Esophagus (tissue), 2 donors: ENCODE data around the gene FGGY. TPM values are rescaled to one million over a fixed set of nuclear protein-coding genes. Genes with fewer than 3 reads are reported as not detected.
"Not testable (repeated sequence)": the region's sequence is repeated elsewhere in the genome, so short reads cannot be mapped to it uniquely, and the experiment has no call there.

ENCODE experiments used
- H3K27ac ChIP-seq, 2 donors: one replicate each; pipeline ENCODE4 v1.5.1; 2013; ENCODE audit warnings: low read depth in 2 of 2, mild to moderate bottlenecking in 2 of 2, inconsistent platforms in 1 of 2, low read length in 1 of 2, moderate library complexity in 1 of 2
- H3K27me3 ChIP-seq, 2 donors: one replicate each; pipeline ENCODE4 v1.6.1; 2013; ENCODE audit warnings: low read length in 2 of 2, control low read depth in 1 of 2, mild to moderate bottlenecking in 1 of 2; ENCODE audit not compliant: insufficient read depth in 2 of 2, control insufficient read depth in 1 of 2
- H3K36me3 ChIP-seq, 2 donors: one replicate each; pipeline ENCODE4 v1.6.1; 2013; ENCODE audit warnings: low read length in 1 of 2; ENCODE audit not compliant: control insufficient read depth in 2 of 2, insufficient read depth in 2 of 2
- H3K4me1 ChIP-seq, 2 donors: one replicate each; pipeline ENCODE4 v1.6.1; 2013; ENCODE audit warnings: low read length in 1 of 2; ENCODE audit not compliant: control insufficient read depth in 2 of 2, insufficient read depth in 2 of 2
- H3K4me3 ChIP-seq, 2 donors: one replicate each; pipeline ENCODE4 v1.5.1; 2013; ENCODE audit warnings: low read length in 2 of 2, mild to moderate bottlenecking in 2 of 2, low read depth in 1 of 2, moderate library complexity in 1 of 2
- H3K9me3 ChIP-seq, 2 donors: one replicate each; pipeline ENCODE4 v1.6.1; 2013; ENCODE audit warnings: mild to moderate bottlenecking in 2 of 2, low read depth in 1 of 2, low read length in 1 of 2, moderate library complexity in 1 of 2; ENCODE audit not compliant: control insufficient read depth in 2 of 2, insufficient read depth in 1 of 2
- WGBS, 2 donors: extraction: QIAGEN DNeasy Blood & Tissue Kit; methylation state at CpG; one replicate each; pipeline ENCODE4 v1.1.7; 2013; 5-methylcytosine and 5-hydroxymethylcytosine counted together
- polyA plus RNA-seq, 2 donors: library from polyadenylated mRNA; stranded (reverse); fragments of 200-250 nt; gene quantifications; one replicate each; pipeline ENCODE4 v1.2.3, GENCODE V29; 2013
- donor health status: healthy with polysubstance abuse.
- donor health status: Bipolar disorder and iron deficiency.

FGGY gene
- polyA plus RNA-seq, 2 donors: 2.4 to 4.4 TPM

DNA sequence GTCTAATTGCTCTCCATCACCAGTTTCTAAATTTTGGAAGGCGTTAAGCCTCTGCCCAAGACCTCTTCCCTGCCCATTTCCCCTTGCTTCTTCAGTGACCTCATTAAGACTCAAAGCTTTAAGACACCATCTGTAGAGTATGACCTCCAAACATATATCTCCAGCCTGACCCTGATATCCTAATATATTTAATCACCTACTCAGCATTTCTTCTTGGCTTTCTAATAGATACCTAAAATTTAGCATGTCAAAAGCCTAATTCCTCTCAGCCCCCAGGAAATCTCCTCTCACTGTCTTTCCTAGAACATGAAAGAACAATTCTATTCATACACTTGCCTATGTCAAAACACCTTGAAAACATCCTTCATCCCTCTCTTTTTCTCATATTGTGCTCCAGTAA, 282.3 kb downstream of the FGGY start:
- 95 to 100% methylated on average over 1 of the region's 1 CpG for WGBS, 2 donors
- Histone ChIP-seq H3K9me3 (no peaks in the 10 kb centered on the region), H3K4me1 (no peaks in the 10 kb centered on the region), H3K36me3 (no peaks in the 10 kb centered on the region), H3K4me3 (no peak overlapping the region), H3K27ac (no peak overlapping the region), H3K27me3 (no peaks in the 10 kb centered on the region)

DNA sequence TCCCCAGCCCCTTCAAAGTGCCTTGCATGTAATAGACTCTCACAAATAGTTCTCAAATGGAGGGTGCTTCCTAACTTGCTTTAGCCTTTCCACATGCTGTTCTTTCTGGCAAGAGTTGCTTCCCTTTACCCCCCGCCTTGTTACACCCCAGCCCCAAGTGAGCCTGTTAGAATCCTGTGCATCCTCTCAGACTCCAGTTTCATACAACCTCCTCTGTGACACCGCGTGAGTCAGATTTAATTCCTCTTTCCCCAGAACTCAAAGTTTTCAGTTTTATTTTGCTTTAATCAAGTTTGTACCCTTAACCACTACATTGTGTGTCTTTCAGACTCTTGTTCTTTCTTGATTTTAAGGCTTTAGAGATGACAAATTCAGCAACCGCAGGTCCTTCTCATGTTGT, 283.4 kb downstream of the FGGY start:
- WGBS, 2 donors: 90 to 93% methylated on average over 4 of the region's 4 CpGs
- Histone ChIP-seq H3K27me3 (no peaks in the 10 kb centered on the region), H3K36me3 (no peaks in the 10 kb centered on the region), H3K4me3 (no peak overlapping the region), H3K4me1 (no peaks in the 10 kb centered on the region), H3K27ac (no peak overlapping the region), H3K9me3 (no peaks in the 10 kb centered on the region)

DNA sequence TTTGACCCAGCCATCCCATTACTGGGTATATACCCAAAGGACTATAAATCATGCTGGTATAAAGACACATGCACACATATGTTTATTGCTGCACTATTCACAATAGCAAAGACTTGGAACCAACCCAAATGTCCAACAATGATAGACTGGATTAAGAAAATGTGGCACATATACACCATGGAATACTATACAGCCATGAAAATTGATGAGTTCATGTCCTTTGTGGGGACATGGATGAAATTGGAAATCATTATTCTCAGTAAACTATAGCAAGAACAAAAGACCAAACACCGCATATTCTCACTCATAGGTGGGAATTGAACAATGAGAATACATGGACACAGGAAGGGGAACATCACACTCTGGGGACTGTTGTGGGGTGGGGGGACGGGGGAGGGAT, 295.5 kb downstream of the FGGY start:
- 93% methylated on average over 2 of the region's 2 CpGs for WGBS, 2 donors

DNA sequence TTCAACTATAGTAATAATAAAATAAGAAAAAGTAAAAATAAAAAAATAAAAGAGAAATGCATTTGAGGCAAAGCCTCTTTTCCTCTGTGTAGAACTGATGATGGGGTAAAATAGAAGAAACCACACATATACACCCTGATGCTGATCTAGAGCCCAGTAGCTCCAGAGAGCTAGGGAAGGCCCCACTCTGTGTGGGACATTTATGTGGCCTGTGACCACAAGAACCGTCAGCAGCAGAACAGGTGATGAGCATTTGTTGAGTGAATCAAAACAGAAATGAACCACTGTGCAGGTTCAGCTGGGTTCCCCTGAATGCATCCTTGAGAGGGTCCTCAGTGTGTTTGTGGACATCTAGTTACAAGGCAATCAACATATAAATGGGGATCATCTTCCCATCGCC, 296.0 kb downstream of the FGGY start:
- peaks cover 0 to 3% of the 10 kb centered on the region in 2 donors for H3K4me1 ChIP-seq
- H3K4me3 ChIP-seq: no peak overlapping the region
- 90 to 94% methylated on average over 2 of the region's 2 CpGs for whole genome bisulfite sequencing, 2 donors
- no peaks in the 10 kb centered on the region for H3K9me3 ChIP-seq
- H3K36me3 ChIP-seq: no peaks in the 10 kb centered on the region
- H3K27ac ChIP-seq: no peak overlapping the region
- H3K27me3 ChIP-seq: no peaks in the 10 kb centered on the region

More for the DNA sequence above, 295.5 kb downstream of the FGGY start:
- H3K4me3 ChIP-seq, H3K27ac ChIP-seq, H3K36me3 ChIP-seq, H3K9me3 ChIP-seq, H3K4me1 ChIP-seq, H3K27me3 ChIP-seq: not testable (repeated sequence)

DNA sequence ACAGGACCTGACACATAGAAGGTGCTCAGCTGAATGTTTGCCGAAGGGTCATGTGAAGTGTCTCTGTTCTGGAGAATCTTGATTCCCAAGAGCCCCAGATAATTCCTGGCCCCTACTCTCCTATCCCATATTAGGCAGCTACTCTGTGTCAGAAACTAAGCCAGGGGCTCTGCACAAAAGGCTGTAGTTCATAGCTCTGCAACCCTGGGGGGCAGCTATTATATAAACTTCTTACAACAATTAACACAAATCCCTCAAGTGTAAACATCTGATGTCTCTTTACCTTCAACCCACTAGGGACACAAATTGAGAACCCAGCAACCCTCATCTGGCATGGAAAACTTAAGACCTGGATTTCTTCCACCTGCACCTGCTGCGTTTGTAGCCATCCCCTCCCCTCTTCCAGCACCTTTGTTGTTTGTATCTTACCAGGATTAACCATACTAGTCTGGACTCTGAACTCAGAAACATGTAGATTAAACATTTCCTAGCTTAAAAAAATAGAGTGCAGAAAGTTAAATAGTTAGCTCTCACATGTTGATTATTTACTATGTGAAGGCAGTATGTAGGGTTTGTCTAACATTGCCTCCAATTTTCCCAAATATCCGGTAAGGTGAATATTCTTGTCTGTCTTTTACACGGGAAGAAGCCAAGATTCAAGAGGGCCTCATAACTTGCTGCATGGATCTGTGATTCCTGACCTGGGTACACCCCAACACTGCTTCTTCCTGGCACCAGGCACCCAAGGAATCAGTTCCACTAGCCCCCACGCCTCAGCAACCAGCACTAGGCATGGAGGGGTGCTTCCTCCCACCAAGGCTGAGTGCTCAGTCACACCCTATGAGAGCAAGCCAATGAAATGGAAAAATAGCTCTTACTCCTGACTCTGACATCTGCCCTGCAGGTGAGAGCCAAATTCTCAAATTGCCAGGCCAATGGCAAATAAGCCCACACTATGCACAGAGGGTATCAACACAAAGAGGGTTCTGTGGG, 297.2 kb downstream of the FGGY start:
- H3K27me3 ChIP-seq: no peaks in the 10 kb centered on the region
- no peak overlapping the region for H3K27ac ChIP-seq
- WGBS, 2 donors: 62 to 80% methylated on average over 5 of the region's 5 CpGs
- no peaks in the 10 kb centered on the region for H3K36me3 ChIP-seq
- no peak overlapping the region for H3K4me3 ChIP-seq
- peaks cover 0 to 3% of the 10 kb centered on the region in 2 donors for H3K4me1 ChIP-seq
- no peaks in the 10 kb centered on the region for H3K9me3 ChIP-seq

DNA sequence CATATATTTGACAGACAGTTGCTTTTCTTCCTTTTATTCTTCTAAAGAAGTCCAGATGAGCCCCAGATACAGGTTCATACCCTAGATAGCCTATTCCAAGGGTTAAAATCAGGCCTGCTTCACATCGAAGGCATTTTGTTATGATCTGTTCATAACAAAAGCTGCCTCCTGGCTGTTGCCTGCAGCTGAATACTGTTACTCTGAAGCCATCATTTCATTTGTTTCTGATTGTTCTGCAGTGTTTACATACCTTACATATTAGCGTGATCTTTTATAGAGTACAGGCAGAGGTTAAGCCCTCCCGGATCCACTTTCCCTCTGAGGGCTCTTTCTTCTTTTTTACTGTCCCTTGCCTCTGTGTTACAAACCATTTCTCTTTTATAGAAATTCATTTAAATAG, 298.9 kb downstream of the FGGY start:
- WGBS, 2 donors: 23 to 41% methylated on average over 3 of the region's 3 CpGs
- no peak overlapping the region for H3K27ac ChIP-seq
- no peaks in the 10 kb centered on the region for H3K9me3 ChIP-seq
- peaks cover 0 to 3% of the 10 kb centered on the region in 2 donors for H3K4me1 ChIP-seq
- H3K4me3 ChIP-seq: no peak overlapping the region
- H3K27me3 ChIP-seq: no peaks in the 10 kb centered on the region
- H3K36me3 ChIP-seq: no peaks in the 10 kb centered on the region

DNA sequence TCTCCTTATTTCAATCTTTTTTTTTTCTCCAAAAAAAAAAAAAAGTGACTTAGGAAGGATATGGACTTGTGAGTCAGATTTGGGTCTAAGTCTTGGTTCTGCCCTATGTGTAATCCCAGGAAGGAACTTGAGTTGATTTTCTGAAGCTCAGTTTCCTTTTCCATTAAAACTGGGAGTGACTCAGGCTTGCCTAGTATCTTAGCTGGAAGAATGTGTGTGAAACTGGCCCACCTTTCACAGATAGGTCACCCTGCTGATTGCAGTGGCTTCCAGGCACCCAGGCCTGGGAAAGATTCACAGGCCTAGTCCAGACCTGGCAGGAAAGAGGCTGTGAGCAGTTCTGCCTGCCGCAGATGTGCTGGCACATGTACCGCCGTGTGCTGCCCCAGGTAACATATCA, 299.5 kb downstream of the FGGY start:
- Histone ChIP-seq H3K36me3 (no peaks in the 10 kb centered on the region), H3K27ac (peak overlapping the region; percentile 75 to 89), H3K27me3 (no peaks in the 10 kb centered on the region), H3K4me3 (no peak overlapping the region), H3K9me3 (no peaks in the 10 kb centered on the region), H3K4me1 (peaks cover 0 to 3% of the 10 kb centered on the region in 2 donors)
- WGBS, 2 donors: 11 to 46% methylated on average over 3 of the region's 3 CpGs

DNA sequence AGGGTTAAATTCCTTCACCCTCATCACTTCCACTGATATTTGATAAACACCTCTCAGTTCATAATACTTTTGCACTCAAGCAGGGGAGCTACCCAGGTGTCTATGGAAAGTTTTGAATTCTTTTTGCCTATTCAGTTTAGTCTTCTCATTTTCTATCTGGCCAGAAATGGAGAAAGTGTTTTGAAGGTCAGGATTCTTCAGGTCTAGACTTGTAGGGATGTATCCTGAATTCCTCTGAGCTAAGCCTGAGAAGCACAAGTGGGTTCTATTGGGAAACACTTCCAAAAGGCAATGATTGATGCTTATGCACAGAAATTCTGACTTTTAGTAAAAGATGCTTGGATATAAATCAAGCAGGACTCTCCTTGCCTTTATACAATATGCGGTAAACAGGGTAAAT, 300.1 kb downstream of the FGGY start:
- H3K27me3 ChIP-seq: no peaks in the 10 kb centered on the region
- no peak overlapping the region for H3K4me3 ChIP-seq
- H3K36me3 ChIP-seq: no peaks in the 10 kb centered on the region
- peaks cover 0 to 3% of the 10 kb centered on the region in 2 donors for H3K4me1 ChIP-seq
- peak overlapping the region; percentile 75 to 89 for H3K27ac ChIP-seq
- H3K9me3 ChIP-seq: no peaks in the 10 kb centered on the region
- WGBS, 2 donors: 51 to 67% methylated on average over 1 of the region's 1 CpG

DNA sequence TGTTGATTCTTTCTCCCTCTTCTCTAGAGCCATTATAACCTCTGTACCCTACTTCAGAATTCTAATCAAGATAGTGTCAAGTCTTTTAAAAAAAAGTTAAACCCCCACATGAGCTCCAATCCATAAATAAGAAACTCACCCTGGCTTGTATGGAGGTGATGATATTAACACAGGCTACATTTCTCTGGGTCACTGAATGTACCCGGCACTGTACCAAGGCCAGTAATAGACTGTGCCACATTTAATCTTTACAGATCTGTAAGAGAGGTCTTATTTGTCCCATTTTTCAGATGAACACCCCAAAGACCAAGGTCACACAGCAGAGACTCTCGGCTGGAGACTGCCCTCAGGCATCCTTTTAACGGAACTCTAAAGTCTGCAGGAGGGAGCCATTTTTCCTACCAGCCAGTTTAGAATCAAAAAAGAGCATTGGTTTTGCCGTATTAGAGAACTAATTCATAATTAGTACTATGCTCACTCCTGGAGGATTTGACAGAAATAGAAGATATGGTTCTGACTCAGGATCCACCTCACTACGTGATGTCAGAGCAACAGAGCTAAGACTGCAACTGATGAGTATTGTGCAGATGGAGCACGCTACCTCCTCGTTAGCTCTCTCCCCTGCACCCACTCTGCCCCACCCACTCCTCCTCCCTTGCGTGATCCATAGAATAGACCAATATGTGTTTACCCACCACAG, 300.7 kb downstream of the FGGY start:
- Histone ChIP-seq H3K4me3 (no peak overlapping the region), H3K36me3 (no peaks in the 10 kb centered on the region), H3K4me1 (peaks cover 0 to 3% of the 10 kb centered on the region in 2 donors), H3K27me3 (no peaks in the 10 kb centered on the region), H3K9me3 (no peaks in the 10 kb centered on the region), H3K27ac (no peak overlapping the region)
- WGBS, 2 donors: 92 to 95% methylated on average over 8 of the region's 8 CpGs
